Stomach (tissue), 4 donors: ENCODE measurements around the gene HOOK2.

ENCODE experiments used
- CTCF ChIP-seq, 7 experiments: fragments of 450-650 bp in 4 of 7; fragments of 200-600 bp in 3 of 7; sonication (generic) in 3 of 7; IDR thresholded peaks; one replicate each; pipeline ENCODE4 v1.5.1; 2016 to 2019; ENCODE audit warnings: antibody characterized with exemption in 7 of 7, control low read depth in 2 of 7, mild to moderate bottlenecking in 1 of 7
- POLR2A ChIP-seq, 4 donors: fragments of 450-650 bp; IDR thresholded peaks; one replicate each; pipeline ENCODE4 v1.6.1; 2016; ENCODE audit warnings: antibody characterized with exemption in 4 of 4, control low read depth in 2 of 4, mild to moderate bottlenecking in 1 of 4, moderate library complexity in 1 of 4

GRCh38 chr19:12748489-12748888 lies 26.9 kb downstream of the HOOK2 start:
- no peak for TF ChIP-seq CTCF (IDR thresholded peaks at IDR 0.05)
- no peak for TF ChIP-seq POLR2A (IDR thresholded peaks at IDR 0.05)
